Stimulated activated CD8-positive, alpha-beta memory T cell treated with anti-CD3 and anti-CD28 coated beads, Interleukin-15, amount 100 ng/mL, for 1 hour (primary cell): ENCODE results near the gene SLC6A11.

Experiments used
- DNase-seq: peaks from one replicate; pipeline ENCODE4 v3.0.0-alpha.2; 2020; ENCODE audit warnings: low read depth

SLC6A11 gene

GRCh38 chr3:10954740-10955139, 138.7 kb downstream of the SLC6A11 start:
- DNase-seq, result no peak

GRCh38 chr3:10955711-10956453, 139.9 kb downstream of the SLC6A11 start:
- no peak for DNase-seq

- DNase-seq, result no peak
Observed at GRCh38 chr3:10956531-10956930, 140.5 kb downstream of the SLC6A11 start.

- no peak for DNase-seq
Observed at GRCh38 chr3:10956986-10957385, 141.0 kb downstream of the SLC6A11 start.

GRCh38 chr3:10957976-10958749, 142.1 kb downstream of the SLC6A11 start:
- DNase-seq, result no peak

- DNase-seq, result no peak
Observed at GRCh38 chr3:10960255-10960654, 144.2 kb downstream of the SLC6A11 start.

- DNase-seq, result no peak
Observed at GRCh38 chr3:10961921-10962320, 145.9 kb downstream of the SLC6A11 start.

- DNase-seq, result no peak
Observed at GRCh38 chr3:10962481-10963036, 146.5 kb downstream of the SLC6A11 start.

- no peak for DNase-seq
Observed at GRCh38 chr3:10964537-10965167, 148.6 kb downstream of the SLC6A11 start.

- DNase-seq, result no peak
Observed at GRCh38 chr3:10968401-10968800, 152.4 kb downstream of the SLC6A11 start.

- no peak for DNase-seq
Observed at GRCh38 chr3:10970306-10970960, 154.4 kb downstream of the SLC6A11 start.

GRCh38 chr3:10972072-10972782, 156.2 kb downstream of the SLC6A11 start:
- DNase-seq, result no peak

- DNase-seq, result no peak
Observed at GRCh38 chr3:10973046-10973595, 157.1 kb downstream of the SLC6A11 start.

GRCh38 chr3:10974131-10974530, 158.1 kb downstream of the SLC6A11 start:
- DNase-seq, result no peak

GRCh38 chr3:10974746-10975375, 158.8 kb downstream of the SLC6A11 start:
- no peak for DNase-seq

GRCh38 chr3:10975695-10976234, 159.7 kb downstream of the SLC6A11 start:
- no peak for DNase-seq

GRCh38 chr3:10976770-10977169, 160.7 kb downstream of the SLC6A11 start:
- DNase-seq, result no peak

GRCh38 chr3:10977892-10978510, 162.0 kb downstream of the SLC6A11 start:
- DNase-seq, result no peak

- no peak for DNase-seq
Observed at GRCh38 chr3:10978956-10979355, 162.9 kb downstream of the SLC6A11 start.

- DNase-seq, result no peak
Observed at GRCh38 chr3:10980312-10980711, 164.3 kb downstream of the SLC6A11 start.
